Gastroesophageal sphincter (tissue), 3 donors: ENCODE data around the gene GP1BB.

Source experiments
- CTCF ChIP-seq, 4 experiments: fragments of 200-600 bp in 2 of 4; fragments of 450-650 bp in 2 of 4; sonication (generic) in 1 of 4; IDR thresholded peaks; one replicate each; pipeline ENCODE4 v1.5.1; 2017 to 2019; ENCODE audit warnings: antibody characterized with exemption in 4 of 4, mild to moderate bottlenecking in 2 of 4, moderate library complexity in 2 of 4
- POLR2A ChIP-seq, 2 donors: fragments of 450-650 bp; IDR thresholded peaks; one replicate each; pipeline ENCODE4 v1.6.1; 2017; ENCODE audit warnings: antibody characterized with exemption in 2 of 2, mild to moderate bottlenecking in 2 of 2, moderate library complexity in 1 of 2

- TF ChIP-seq POLR2A (IDR thresholded peaks at IDR 0.05) (no peak), CTCF (IDR thresholded peaks at IDR 0.05) (no peak)
These were observed 34.7 kb upstream of the GP1BB start for GRCh38 chr22:19688301-19689290.
